K562 (cell line): Measurements from ENCODE around the gene COL25A1. TPM values are rescaled to one million over a fixed set of nuclear protein-coding genes. Genes with fewer than 3 reads are reported as not detected.

ENCODE experiments used
- ATAC-seq: fragments of 200-7000 bp; cut with Tn5 transposase; 3 replicates; pipeline ENCODE4 v1.9.1; 2020; ENCODE audit warnings: moderate library complexity
- BruUV-seq: library from RNA; stranded (reverse); fragments of 400-500 nt; replicated peaks from 2 replicates; lab custom pipeline; 2021; lab: Mats Ljungman, UMichigan
- CTCF ChIA-PET: fragments of 300-600 bp; formaldehyde crosslinking; extraction: SDS; loops from one replicate; lab custom pipeline; 2021; ENCODE audit warnings: low intra/inter-chr PET ratio; lab: Yijun Ruan, JAX
- POLR2A ChIA-PET: fragments of 300-600, 350-650 bp; sonication (Branson Sonifier 250); formaldehyde crosslinking; extraction: SDS; loops from one replicate; lab custom pipeline; 2021; ENCODE audit warnings: antibody characterized with exemption, inconsistent platforms; lab: Yijun Ruan, JAX
- DNase-seq, 4 experiments: peaks; one replicate each; pipeline versions ENCODE4 v3.0.0 to v3.0.0-alpha.2; 2011 to 2018; ENCODE audit warnings: low spot score in 3 of 4, mixed read lengths in 3 of 4; ENCODE audit errors: extremely low read depth in 1 of 4
- FAIRE-seq: peaks from 2 replicates; lab custom pipeline; 2011; peaks lifted over from hg19 to GRCh38; lab: Jason Lieb, UNC
- H2AFZ ChIP-seq: 2 replicates; pipeline ENCODE4 v1.6.0; 2011; ENCODE audit warnings: low read depth, low read length, control low read depth, inconsistent platforms
- H3K27ac ChIP-seq: fragments of 200-600 bp; 3 replicates; pipeline ENCODE4 v1.8.0; 2011; ENCODE audit warnings: low read depth, mild to moderate bottlenecking, control low read depth, inconsistent platforms, low read length, moderate library complexity, mixed read lengths; ENCODE audit errors: extremely low read depth
- H3K27me3 ChIP-seq, 2 experiments: fragments of 300-600 bp in 1 of 2; 2 replicates in 1 of 2; 3 replicates in 1 of 2; pipeline versions ENCODE4 v1.6.0 to v1.8.0; 2011; ENCODE audit warnings: inconsistent platforms in 2 of 2, low read length in 2 of 2, mild to moderate bottlenecking in 1 of 2, mixed read lengths in 1 of 2, moderate library complexity in 1 of 2; ENCODE audit not compliant: control insufficient read depth in 2 of 2, insufficient read depth in 2 of 2
- H3K36me3 ChIP-seq: fragments of 300-600 bp; 3 replicates; pipeline ENCODE4 v1.8.0; 2011; ENCODE audit warnings: mild to moderate bottlenecking, low read length, inconsistent platforms; ENCODE audit not compliant: control insufficient read depth, insufficient read depth
- H3K4me1 ChIP-seq, 2 experiments: fragments of 200-600 bp in 1 of 2; replicated peaks in 1 of 2; 2 replicates in 1 of 2; 3 replicates in 1 of 2; pipeline versions ENCODE4 v1.5.1 to v1.8.0; 2011; ENCODE audit warnings: inconsistent platforms in 2 of 2, low read length in 2 of 2, mild to moderate bottlenecking in 1 of 2, mixed read lengths in 1 of 2, moderate library complexity in 1 of 2; ENCODE audit not compliant: control insufficient read depth in 2 of 2, insufficient read depth in 2 of 2
- H3K4me2 ChIP-seq: 2 replicates; pipeline ENCODE4 v1.6.1; 2011; ENCODE audit warnings: low read length, control low read depth, inconsistent platforms, mixed read lengths; ENCODE audit not compliant: insufficient read depth
- H3K4me3 ChIP-seq: fragments of 200-600 bp; sonication (generic), shearing (Covaris generic); 2 replicates; pipeline ENCODE4 v1.5.1; 2016; ENCODE audit warnings: control low read depth, inconsistent platforms
- H3K79me2 ChIP-seq: fragments of 200-600 bp; 3 replicates; pipeline ENCODE4 v1.8.0; 2011; ENCODE audit warnings: low read length, inconsistent platforms; ENCODE audit not compliant: control insufficient read depth, insufficient read depth
- H3K9ac ChIP-seq, 2 experiments: 2 replicates each; pipeline versions ENCODE4 v1.6.0 to v1.6.1; 2011; ENCODE audit warnings: low read depth in 2 of 2, low read length in 2 of 2, control low read depth in 1 of 2, inconsistent platforms in 1 of 2, mild to moderate bottlenecking in 1 of 2, mixed read lengths in 1 of 2; ENCODE audit not compliant: insufficient read depth in 1 of 2
- H3K9me1 ChIP-seq: one replicate; pipeline ENCODE4 v1.6.0; 2011; ENCODE audit warnings: inconsistent platforms, mild to moderate bottlenecking, low read length, moderate library complexity; ENCODE audit not compliant: control insufficient read depth, insufficient read depth
- H3K9me3 ChIP-seq: replicated peaks from 2 replicates; pipeline ENCODE4 v1.5.1; 2011; ENCODE audit warnings: low read depth, low read length, inconsistent platforms; ENCODE audit not compliant: control insufficient read depth, insufficient read depth
- H4K20me1 ChIP-seq: replicated peaks from 2 replicates; pipeline ENCODE4 v1.6.1; 2011; ENCODE audit warnings: low read length, inconsistent platforms, mixed read lengths; ENCODE audit not compliant: control insufficient read depth, insufficient read depth
- ATF6 ChIP-seq: sonication (generic); formaldehyde crosslinking; IDR thresholded peaks from 2 replicates; pipeline ENCODE4 v1.4.0; 2020; ENCODE audit warnings: mild to moderate bottlenecking, missing genetic modification reagents
- WGBS: fragments of 100-300 bp; shearing (Covaris generic); methylation state at CpG from one replicate; pipeline ENCODE4 v1.1.6; 2016; ENCODE audit warnings: low coverage, mixed read lengths; ENCODE audit not compliant: insufficient coverage; ENCODE audit errors: missing lambda C conversion rate; 5-methylcytosine and 5-hydroxymethylcytosine counted together
- in situ Hi-C: fragments of 300-500 bp; cut with MboI; formaldehyde crosslinking; loops from 4 replicates; pipeline ENCODE4 v1.15.0; 2018; ENCODE audit warnings: inconsistent platforms, mixed read lengths
- intact Hi-C: fragments of 100-400 bp; cut with micrococcal nuclease; formaldehyde crosslinking; loops from 2 replicates; pipeline ENCODE4 v1.14.2; 2022
- polyA plus RNA-seq, 8 experiments: library from polyadenylated mRNA; depleted of rRNA in 4 of 8; stranded (reverse) in 5 of 8; unstranded in 3 of 8; fragments of >200 nt; fragmentation: Nextera tagmentation in 2 of 8; fragmentation: Illumina TruSeq in 1 of 8; extraction: Ambion mirVana in 2 of 8; extraction: Trizol in 1 of 8; gene quantifications; 2 replicates each; pipeline versions ENCODE4 v1.2.1 to v1.2.3, GENCODE V29; 2011 to 2014; ENCODE audit warnings: inconsistent platforms in 1 of 8, missing spikeins in 1 of 8
- total RNA-seq, 7 experiments: library from RNA; depleted of rRNA in 6 of 7; stranded (reverse); fragments of >200 nt in 6 of 7; fragmentation: Illumina TruSeq in 2 of 7; extraction: Trizol in 2 of 7; gene quantifications; 2 replicates each; pipeline versions ENCODE4 v1.2.1 to v1.2.3, GENCODE V29; 2011 to 2021; ENCODE audit warnings: low replicate concordance in 1 of 7
- TF ChIP-seq, protein P1 (sequence below): fragments of 250-450 bp; sonication (Bioruptor Pico); IDR thresholded peaks from 2 replicates; pipeline ENCODE4 v1.8.0; 2022; ENCODE audit warnings: inconsistent platforms

COL25A1 gene
- total and polyA plus RNA-seq, 9 of the 15 experiments (the other 6 are each of a cell fraction or from before 2014, with no cell fraction given): 0.03 to 0.62 (median 0.27) TPM

DNA sequence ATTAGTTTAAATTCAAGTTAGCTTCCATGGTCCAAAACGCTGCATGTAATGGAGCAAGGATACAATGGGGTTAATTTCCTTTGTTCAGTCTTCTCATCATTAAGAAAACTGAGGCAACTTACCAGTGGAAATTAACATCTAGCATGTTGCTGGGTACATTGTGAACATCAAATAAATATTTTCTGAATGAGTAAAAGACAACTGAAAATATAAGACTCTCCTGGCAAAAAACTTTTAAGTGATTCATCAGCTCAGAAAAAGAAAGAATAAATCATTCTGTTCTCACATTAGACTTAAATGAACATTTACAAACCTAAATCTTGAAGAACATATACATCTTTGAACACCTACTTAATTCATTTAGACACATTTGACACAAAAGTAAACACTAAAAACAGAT lies 401.2 kb downstream of the COL25A1 start:
- H3K36me3 ChIP-seq: no peaks in the 10 kb centered on the region
- H3K4me1 ChIP-seq: no peaks in the 10 kb centered on the region
- WGBS: 24% methylated on average over 1 of the region's 1 CpG
- no peak overlapping the region for H2AFZ ChIP-seq
- TF ChIP-seq, protein P1, sequence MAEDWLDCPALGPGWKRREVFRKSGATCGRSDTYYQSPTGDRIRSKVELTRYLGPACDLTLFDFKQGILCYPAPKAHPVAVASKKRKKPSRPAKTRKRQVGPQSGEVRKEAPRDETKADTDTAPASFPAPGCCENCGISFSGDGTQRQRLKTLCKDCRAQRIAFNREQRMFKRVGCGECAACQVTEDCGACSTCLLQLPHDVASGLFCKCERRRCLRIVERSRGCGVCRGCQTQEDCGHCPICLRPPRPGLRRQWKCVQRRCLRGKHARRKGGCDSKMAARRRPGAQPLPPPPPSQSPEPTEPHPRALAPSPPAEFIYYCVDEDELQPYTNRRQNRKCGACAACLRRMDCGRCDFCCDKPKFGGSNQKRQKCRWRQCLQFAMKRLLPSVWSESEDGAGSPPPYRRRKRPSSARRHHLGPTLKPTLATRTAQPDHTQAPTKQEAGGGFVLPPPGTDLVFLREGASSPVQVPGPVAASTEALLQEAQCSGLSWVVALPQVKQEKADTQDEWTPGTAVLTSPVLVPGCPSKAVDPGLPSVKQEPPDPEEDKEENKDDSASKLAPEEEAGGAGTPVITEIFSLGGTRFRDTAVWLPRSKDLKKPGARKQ: no peak
- TF ChIP-seq ATF6 (CRISPR knock-in tag): no peak
- no peaks in the 10 kb centered on the region for H4K20me1 ChIP-seq
- ChIA-PET CTCF (no interaction called here), POLR2A (interaction anchor here (1.5 kb wide), 1 partner anchor 20 kb away, joined by 3 read pairs; no protein-coding TSS in a partner anchor)
- in situ Hi-C loops (no loop called here), intact Hi-C loops (no loop called here)
- H3K79me2 ChIP-seq: no peaks in the 10 kb centered on the region
- no peaks in the 10 kb centered on the region for H3K9me3 ChIP-seq
- FAIRE-seq: no peak
- H3K4me3 ChIP-seq: no peak overlapping the region
- no TSS peak for BruUV-seq
- ATAC-seq: no peak
- DNase-seq: no peak
- H3K9me1 ChIP-seq: no peaks in the 10 kb centered on the region
- H3K27me3 ChIP-seq: no peaks in the 10 kb centered on the region
- H3K9ac ChIP-seq: no peak overlapping the region
- no peak overlapping the region for H3K4me2 ChIP-seq
- no peak overlapping the region for H3K27ac ChIP-seq
